ENCODE data around the gene TTYH3. TPM values are rescaled to one million over a fixed set of nuclear protein-coding genes. Genes with fewer than 3 reads are reported as not detected.
"Not testable (repeated sequence)": the region's sequence is repeated elsewhere in the genome, so short reads cannot be mapped to it uniquely, and the experiment has no call there.

Gene TTYH3
- total RNA-seq, 2 experiments from 2014 or later: 9.7 to 10.2 TPM

GRCh38 chr7:2691932-2692439 is 60.2 kb downstream of the TTYH3 start:
- Mint-ChIP-seq H3K4me1 (peaks cover 16% of the 10 kb centered on the region), H3K27me3 (peaks cover 36% of the 10 kb centered on the region)
- H3K9me3 Mint-ChIP-seq; DNase-seq; H3K27ac Mint-ChIP-seq; H3K36me3 Mint-ChIP-seq (ENCODE audit: low read depth); POLR2A ChIA-PET; H3K4me3 Mint-ChIP-seq: not testable (repeated sequence)
- CTCF ChIA-PET: interaction anchor here (1.3 kb wide), 1 partner anchor 18 kb away, joined by 8 read pairs; no protein-coding TSS in a partner anchor

- POLR2A ChIA-PET: no interaction called here
- Mint-ChIP-seq H3K9me3 (no peaks in the 10 kb centered on the region), H3K27ac (no peak overlapping the region), H3K4me3 (no peak overlapping the region), H3K36me3 (ENCODE audit: low read depth) (no peaks in the 10 kb centered on the region), H3K27me3 (peaks cover 31% of the 10 kb centered on the region), H3K4me1 (peaks cover 19% of the 10 kb centered on the region)
- DNase-seq: no peak
- CTCF ChIA-PET: interaction anchor here (1.3 kb wide), 1 partner anchor 17 kb away, joined by 8 read pairs; no protein-coding TSS in a partner anchor
Observed at GRCh38 chr7:2692543-2692942, 60.8 kb downstream of the TTYH3 start.

GRCh38 chr7:2693420-2694121 is 61.8 kb downstream of the TTYH3 start:
- H3K4me3 Mint-ChIP-seq; H3K9me3 Mint-ChIP-seq; DNase-seq; H3K27ac Mint-ChIP-seq; POLR2A ChIA-PET; H3K36me3 Mint-ChIP-seq (ENCODE audit: low read depth): not testable (repeated sequence)
- peaks cover 25% of the 10 kb centered on the region for H3K4me1 Mint-ChIP-seq
- H3K27me3 Mint-ChIP-seq: peaks cover 27% of the 10 kb centered on the region
- CTCF ChIA-PET: interaction anchor here (2.7 kb wide), 1 partner anchor 17 kb away, joined by 7 read pairs; no protein-coding TSS in a partner anchor

- CTCF ChIA-PET: interaction anchor here (2.7 kb wide), 1 partner anchor 16 kb away, joined by 7 read pairs; no protein-coding TSS in a partner anchor
- POLR2A ChIA-PET: interaction anchor here (1.4 kb wide), 1 partner anchor 16 kb away, joined by 4 read pairs; no protein-coding TSS in a partner anchor
- Mint-ChIP-seq H3K4me1 (peaks cover 25% of the 10 kb centered on the region), H3K27me3 (peaks cover 22% of the 10 kb centered on the region)
- not testable (repeated sequence) for H3K4me3 Mint-ChIP-seq; DNase-seq; H3K36me3 Mint-ChIP-seq (ENCODE audit: low read depth); H3K9me3 Mint-ChIP-seq; H3K27ac Mint-ChIP-seq
Observed at GRCh38 chr7:2694122-2694436, 62.3 kb downstream of the TTYH3 start.

GRCh38 chr7:2698581-2699288 is 66.9 kb downstream of the TTYH3 start:
- Mint-ChIP-seq H3K4me3 (peak overlapping the region; percentile 50), H3K27me3 (peaks cover 9% of the 10 kb centered on the region), H3K9me3 (no peaks in the 10 kb centered on the region), H3K4me1 (peaks cover 30% of the 10 kb centered on the region), H3K36me3 (ENCODE audit: low read depth) (no peaks in the 10 kb centered on the region), H3K27ac (peak overlapping the region; percentile 75)
- peak; percentile 84 for DNase-seq
- POLR2A ChIA-PET: interaction anchor here (0.6 to 3.6 kb wide), 13 partner anchors 9 to 295 kb away, joined by 3 to 62 read pairs (median 4); partner anchors contain the start of gene CHST12
- CTCF ChIA-PET: interaction anchor here (0.6 to 5.4 kb wide), 14 partner anchors 9 to 248 kb away, joined by 3 to 98 read pairs (median 4); no protein-coding TSS in a partner anchor

GRCh38 chr7:2699289-2699620 is 67.5 kb downstream of the TTYH3 start:
- CTCF ChIA-PET: interaction anchor here (0.6 to 5.4 kb wide), 14 partner anchors 10 to 248 kb away, joined by 3 to 98 read pairs (median 4); no protein-coding TSS in a partner anchor
- Mint-ChIP-seq H3K27me3 (peaks cover 9% of the 10 kb centered on the region), H3K9me3 (no peaks in the 10 kb centered on the region), H3K4me3 (peak overlapping the region; percentile 50), H3K27ac (peak overlapping the region; percentile 75), H3K4me1 (peaks cover 30% of the 10 kb centered on the region), H3K36me3 (ENCODE audit: low read depth) (no peaks in the 10 kb centered on the region)
- POLR2A ChIA-PET: interaction anchor here (0.6 to 3.6 kb wide), 13 partner anchors 9 to 296 kb away, joined by 3 to 62 read pairs (median 4); partner anchors contain the start of gene CHST12
- DNase-seq: no peak

- ChIA-PET POLR2A (interaction anchor here (1.9 to 3.6 kb wide), 3 partner anchors 9 to 29 kb away, joined by 5 to 62 read pairs (median 8); no protein-coding TSS in a partner anchor), CTCF (interaction anchor here (1.2 to 5.4 kb wide), 4 partner anchors 9 to 29 kb away, joined by 3 to 98 read pairs (median 16); no protein-coding TSS in a partner anchor)
- DNase-seq: no peak
- Mint-ChIP-seq H3K27me3 (peaks cover 9% of the 10 kb centered on the region), H3K4me3 (no peak overlapping the region), H3K27ac (no peak overlapping the region), H3K9me3 (no peaks in the 10 kb centered on the region), H3K4me1 (peaks cover 30% of the 10 kb centered on the region), H3K36me3 (ENCODE audit: low read depth) (no peaks in the 10 kb centered on the region)
Observed at GRCh38 chr7:2700141-2700850, 68.5 kb downstream of the TTYH3 start.

- Mint-ChIP-seq H3K36me3 (ENCODE audit: low read depth) (no peaks in the 10 kb centered on the region), H3K4me3 (no peak overlapping the region), H3K27me3 (peaks cover 9% of the 10 kb centered on the region), H3K9me3 (no peaks in the 10 kb centered on the region), H3K27ac (no peak overlapping the region), H3K4me1 (peaks cover 30% of the 10 kb centered on the region)
- POLR2A ChIA-PET: interaction anchor here (3.6 kb wide), 1 partner anchor 8 kb away, joined by 62 read pairs; no protein-coding TSS in a partner anchor
- CTCF ChIA-PET: interaction anchor here (1.2 to 5.4 kb wide), 3 partner anchors 8 to 30 kb away, joined by 3 to 98 read pairs (median 22); no protein-coding TSS in a partner anchor
- DNase-seq: no peak
Observed at GRCh38 chr7:2701424-2701823, 69.6 kb downstream of the TTYH3 start.

GRCh38 chr7:2701832-2702593 is 70.2 kb downstream of the TTYH3 start:
- ChIA-PET CTCF (interaction anchor here (0.9 to 5.4 kb wide), 4 partner anchors 7 to 142 kb away, joined by 3 to 98 read pairs (median 13); no protein-coding TSS in a partner anchor), POLR2A (interaction anchor here (0.7 kb wide), 1 partner anchor 9 kb away, joined by 3 read pairs; no protein-coding TSS in a partner anchor)
- Mint-ChIP-seq H3K4me1 (peaks cover 30% of the 10 kb centered on the region), H3K9me3 (no peaks in the 10 kb centered on the region), H3K36me3 (ENCODE audit: low read depth) (no peaks in the 10 kb centered on the region), H3K27ac (no peak overlapping the region), H3K27me3 (peaks cover 9% of the 10 kb centered on the region), H3K4me3 (no peak overlapping the region)
- no peak for DNase-seq

GRCh38 chr7:2702594-2702957 is 70.8 kb downstream of the TTYH3 start:
- CTCF ChIA-PET: interaction anchor here (0.9 to 1.2 kb wide), 2 partner anchors 32 to 143 kb away, joined by 3 to 4 read pairs; no protein-coding TSS in a partner anchor
- Mint-ChIP-seq H3K4me1 (peaks cover 27% of the 10 kb centered on the region), H3K9me3 (no peaks in the 10 kb centered on the region), H3K4me3 (no peak overlapping the region), H3K27me3 (peaks cover 9% of the 10 kb centered on the region), H3K27ac (no peak overlapping the region), H3K36me3 (ENCODE audit: low read depth) (no peaks in the 10 kb centered on the region)
- POLR2A ChIA-PET: interaction anchor here (0.7 kb wide), 1 partner anchor 8 kb away, joined by 3 read pairs; no protein-coding TSS in a partner anchor
- DNase-seq: no peak

- ChIA-PET POLR2A (no interaction called here), CTCF (interaction anchor here (1.6 kb wide), 1 partner anchor 35 kb away, joined by 4 read pairs; no protein-coding TSS in a partner anchor)
- Mint-ChIP-seq H3K27ac (no peak overlapping the region), H3K9me3 (no peaks in the 10 kb centered on the region), H3K4me1 (peaks cover 14% of the 10 kb centered on the region), H3K4me3 (no peak overlapping the region), H3K36me3 (ENCODE audit: low read depth) (no peaks in the 10 kb centered on the region), H3K27me3 (peaks cover 9% of the 10 kb centered on the region)
- DNase-seq: no peak
Observed at GRCh38 chr7:2705371-2706096, 73.7 kb downstream of the TTYH3 start.

Data from activated CD4-positive, alpha-beta memory T cell treated with anti-CD3 and anti-CD28 coated beads, Interleukin-2, amount 10 ng/mL, durations not matched to agents 7 days and 5 days (primary cell).